NCI-H1417 (cell line): ENCODE data around the gene RNF13.

ENCODE experiments used
- DNase-seq, 3 experiments: peaks; one replicate each; lab custom pipeline; 2025; lab: John Stamatoyannopoulos, UW

Gene RNF13

DNA sequence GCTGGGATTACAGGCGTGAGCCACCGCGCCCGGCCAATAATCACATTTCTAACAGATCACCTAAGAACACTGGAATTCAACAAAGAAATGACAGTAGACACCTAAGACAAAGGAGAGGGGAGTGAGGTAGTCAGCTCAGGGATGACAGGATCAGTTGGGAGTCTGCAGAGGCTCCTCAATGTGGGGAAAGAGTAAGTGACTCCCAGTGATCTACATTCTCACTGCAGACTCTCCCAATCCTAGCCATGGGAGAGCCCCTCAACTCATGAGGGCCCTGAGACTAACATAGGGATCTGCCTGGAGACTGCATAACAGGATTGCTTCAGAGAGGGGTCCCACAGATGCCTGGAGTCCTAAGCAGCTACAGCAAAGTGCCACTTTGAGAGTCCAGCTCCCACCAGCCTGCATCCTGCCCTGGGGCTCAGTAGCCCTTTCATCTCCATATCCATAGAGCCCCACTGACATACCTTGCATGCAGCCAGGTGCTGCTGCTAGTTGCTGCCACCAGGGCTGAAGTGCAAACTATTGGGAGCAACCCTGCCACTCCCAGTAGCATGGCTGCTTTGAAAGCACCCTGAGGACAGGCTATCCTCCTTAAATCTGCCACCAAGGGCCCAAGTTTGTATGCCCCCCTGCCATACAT lies 179.5 kb downstream of the RNF13 start:
- DNase-seq = no peak

DNA sequence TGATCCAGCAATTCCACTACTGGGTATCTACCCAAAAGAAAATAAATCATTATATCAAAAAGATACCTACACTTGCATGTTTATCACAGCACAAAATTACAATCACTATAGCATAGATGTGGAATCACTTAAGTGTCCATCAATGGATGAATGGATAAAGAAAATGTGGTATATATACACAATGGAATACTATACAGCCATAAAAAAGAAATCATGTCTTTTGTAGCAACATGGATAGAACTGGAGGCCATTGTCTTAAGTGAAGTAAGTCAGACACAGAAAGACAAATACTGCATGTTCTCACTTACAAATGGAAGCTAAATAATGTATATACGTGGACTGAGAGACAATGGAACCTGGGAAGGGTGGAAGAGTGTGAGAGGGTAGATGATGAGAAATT lies 185.9 kb downstream of the RNF13 start:
- DNase-seq = no peak

DNA sequence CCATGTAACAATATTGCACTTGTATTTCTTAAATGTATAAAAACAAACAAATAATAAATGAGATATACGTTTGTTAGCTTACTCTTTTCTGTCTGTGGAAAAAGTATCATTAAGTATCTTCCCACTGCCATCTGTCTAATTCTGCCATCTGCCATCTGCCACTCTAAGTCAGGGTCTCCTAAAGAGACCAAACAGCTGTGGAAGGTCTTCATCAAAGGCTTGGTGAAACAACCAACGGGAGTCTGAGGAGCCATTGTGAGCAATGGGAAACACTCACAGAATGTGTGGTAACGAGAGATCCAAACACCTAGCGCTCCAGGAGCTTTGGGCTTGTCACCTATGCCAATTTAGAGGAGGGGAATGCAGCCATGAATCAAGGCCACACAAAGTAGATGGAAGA lies 186.4 kb downstream of the RNF13 start:
- no peak for DNase-seq

DNA sequence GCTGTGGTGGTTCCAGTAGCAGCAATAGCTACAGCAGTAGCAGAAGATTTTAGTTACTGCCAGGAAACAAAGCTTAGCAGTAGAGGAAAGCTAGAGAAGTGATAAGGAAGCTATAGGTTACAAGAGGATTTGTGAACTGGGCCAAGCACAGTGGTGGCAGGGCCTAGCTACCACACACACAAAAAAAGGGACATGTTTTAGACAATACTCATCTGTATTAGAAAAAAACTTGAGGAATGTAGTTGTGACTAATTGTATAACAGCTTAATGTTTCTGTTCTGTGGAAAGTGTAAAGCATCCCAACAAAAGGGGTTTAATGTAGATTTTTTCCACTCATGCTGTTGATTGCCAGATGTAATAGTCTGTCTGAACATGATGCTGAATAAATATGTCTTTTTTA lies 187.6 kb downstream of the RNF13 start:
- no peak for DNase-seq

DNA sequence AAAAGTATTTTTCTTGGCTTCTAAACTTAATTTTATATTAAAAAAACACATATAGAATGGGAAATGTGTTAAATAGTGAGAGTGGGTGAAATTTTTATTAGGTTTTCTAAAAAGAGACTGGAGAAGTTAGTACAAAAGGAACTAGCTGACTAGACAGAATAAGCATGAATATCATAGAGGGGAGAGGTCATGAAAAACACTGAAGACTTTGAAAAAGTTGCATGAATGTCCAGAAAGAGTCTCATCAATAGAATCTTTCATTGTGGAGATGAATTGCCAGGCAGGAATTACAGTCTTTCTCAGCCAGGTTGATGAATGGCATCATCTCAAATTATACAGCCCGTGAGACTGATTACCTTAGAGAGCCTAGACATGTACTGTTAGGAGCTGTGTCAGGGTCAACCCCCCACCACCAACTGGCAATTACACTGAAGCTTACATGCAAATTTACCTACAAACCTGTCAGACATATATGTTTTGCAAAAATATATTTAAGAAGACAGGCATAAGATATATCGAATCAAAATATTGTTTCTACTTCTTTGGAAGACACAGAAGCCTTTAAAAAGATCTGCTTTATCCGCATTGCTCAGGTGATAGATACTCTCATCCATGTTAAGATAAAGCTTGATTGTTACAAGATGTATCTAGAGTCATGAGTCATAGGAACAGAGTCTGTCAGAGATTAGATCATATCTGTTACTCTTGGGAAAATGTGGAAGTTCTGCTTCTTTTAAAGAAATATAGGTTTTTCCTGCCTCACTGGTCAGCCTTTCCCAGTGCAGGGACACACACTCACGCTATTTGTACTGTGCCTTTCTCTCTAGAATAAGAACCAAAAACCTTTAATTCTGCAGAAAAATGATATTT lies 192.5 kb downstream of the RNF13 start:
- DNase-seq = no peak

DNA sequence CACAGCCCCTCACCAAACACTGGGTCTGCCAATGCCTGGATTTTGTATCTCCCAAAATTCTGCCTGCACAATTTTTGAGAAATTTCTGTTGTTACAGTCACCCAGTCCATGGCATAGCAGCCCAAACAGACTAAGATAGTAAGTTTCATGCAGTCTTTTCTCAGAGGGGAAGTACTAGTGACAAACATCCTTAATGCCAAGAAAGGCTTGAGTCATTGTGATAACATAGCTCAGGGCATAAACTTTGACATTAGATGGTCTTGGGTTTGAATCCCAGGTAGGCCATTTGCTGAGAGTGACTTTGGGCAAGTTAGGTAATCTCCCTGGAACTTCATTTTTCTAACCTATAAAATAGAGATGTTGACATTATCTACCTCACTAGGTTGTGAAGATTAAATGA lies 193.8 kb downstream of the RNF13 start:
- DNase-seq = no peak
